NCI-H510A treated with DMSO at 0.1 percent for 48 hours (cell line): ENCODE results near the gene ROBO2.

Experiments
- DNase-seq: peaks from one replicate; lab custom pipeline; 2025; lab: John Stamatoyannopoulos, UW

The ROBO2 gene

DNA sequence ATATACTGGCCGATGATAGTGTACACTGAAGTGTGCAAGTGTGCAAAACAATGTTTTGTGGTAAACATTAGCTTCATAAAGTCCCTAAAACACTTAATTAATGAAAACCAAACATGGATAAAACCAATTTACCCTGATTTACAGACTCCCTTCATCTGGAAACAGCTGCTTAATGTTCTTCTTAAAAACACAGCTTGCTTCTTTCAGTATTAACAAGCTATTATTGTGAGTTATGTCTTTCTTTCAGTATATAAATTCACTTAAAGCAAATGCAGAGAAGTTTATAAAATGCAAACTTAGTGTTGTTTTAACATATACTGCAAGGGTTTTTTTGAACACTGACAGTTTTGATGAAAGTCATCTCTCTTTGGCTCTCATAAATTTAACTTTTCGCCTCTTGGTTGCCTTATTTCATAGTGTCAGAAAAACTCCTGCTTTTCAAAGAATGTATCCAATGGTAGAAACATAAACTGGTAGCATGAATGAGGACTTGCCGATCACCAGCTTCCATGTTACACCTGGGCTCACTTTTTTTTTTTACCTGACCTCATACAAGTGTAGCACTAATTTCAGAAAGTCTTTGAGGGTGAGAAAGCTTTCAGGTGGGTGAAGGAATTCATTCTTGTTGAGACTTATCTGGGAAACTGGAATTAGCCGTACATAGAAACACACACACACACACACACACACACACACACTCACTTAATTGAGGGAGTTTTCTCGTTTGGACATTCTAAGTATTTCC, 532.2 kb downstream of the ROBO2 start:
- DNase-seq = no peak

DNA sequence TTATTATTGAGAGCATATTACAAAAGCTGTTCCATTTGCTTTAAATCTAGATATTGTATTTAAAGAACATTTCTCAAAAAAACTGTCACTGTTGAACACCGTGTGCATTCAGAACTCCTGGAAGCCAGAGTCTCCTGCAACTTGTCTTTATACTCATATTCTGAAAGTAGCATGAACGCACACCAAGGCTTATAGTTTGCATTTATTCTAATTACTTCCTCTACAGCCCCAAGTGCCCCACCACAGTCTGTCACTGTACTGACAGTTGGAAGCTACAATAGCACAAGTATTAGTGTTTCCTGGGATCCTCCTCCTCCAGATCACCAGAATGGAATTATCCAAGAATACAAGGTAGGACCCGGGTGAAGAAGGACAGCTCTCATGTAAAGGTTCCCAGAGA, 537.4 kb downstream of the ROBO2 start:
- DNase-seq = no peak

DNA sequence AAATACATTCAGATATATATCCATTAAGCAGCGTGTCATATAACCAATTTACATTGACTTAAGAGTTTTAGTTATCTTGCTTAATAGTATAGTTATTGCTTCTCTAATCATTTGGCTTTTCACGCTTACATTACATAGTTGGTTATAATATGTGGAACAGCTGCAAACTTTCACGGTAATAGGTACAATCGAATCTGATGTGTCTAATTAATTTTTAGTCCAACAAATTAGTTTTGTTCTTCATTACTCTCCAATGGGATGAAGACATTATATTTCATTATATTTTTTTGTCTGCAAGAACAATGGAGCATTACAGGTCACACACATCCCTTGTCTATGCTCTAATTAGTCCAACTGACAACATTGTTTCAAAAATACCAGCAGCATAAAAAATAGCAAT, 546.3 kb downstream of the ROBO2 start:
- no peak for DNase-seq

DNA sequence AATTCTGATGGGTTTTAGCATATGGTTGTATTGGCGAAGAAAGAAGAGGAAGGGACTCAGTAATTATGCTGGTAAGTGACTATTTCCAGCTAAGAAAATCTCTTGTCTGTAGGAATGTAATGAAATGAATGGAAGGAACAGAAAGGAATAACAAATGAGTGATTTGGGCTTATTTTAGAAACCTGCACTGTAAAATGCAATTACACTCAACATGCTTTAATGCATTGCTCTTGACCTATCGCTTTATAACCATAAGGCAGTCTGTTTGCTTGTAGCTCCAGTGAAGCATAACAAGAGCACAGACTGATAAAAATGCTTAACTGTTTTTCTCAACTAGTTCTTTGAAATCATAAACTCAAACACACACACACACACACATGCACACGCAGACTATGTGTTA, 549.0 kb downstream of the ROBO2 start:
- no peak for DNase-seq

DNA sequence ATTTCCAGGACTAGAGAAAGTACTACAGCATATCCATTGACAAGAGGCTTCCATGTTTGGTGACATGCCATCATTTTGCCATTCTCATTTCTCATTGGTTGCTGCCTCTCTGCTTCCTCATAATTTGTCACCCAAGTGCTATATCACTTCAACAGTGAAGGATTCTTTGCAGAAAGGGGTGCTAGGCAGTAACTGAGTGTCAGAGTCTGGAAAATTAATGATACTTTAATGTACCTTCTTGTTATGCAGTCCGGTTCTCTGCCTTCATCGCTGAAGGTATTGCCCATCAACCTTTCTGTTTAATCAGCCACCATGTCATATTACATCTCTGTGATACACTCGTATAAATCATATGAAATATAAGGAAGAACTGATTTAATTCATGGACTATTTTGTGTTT, 550.3 kb downstream of the ROBO2 start:
- no peak for DNase-seq

DNA sequence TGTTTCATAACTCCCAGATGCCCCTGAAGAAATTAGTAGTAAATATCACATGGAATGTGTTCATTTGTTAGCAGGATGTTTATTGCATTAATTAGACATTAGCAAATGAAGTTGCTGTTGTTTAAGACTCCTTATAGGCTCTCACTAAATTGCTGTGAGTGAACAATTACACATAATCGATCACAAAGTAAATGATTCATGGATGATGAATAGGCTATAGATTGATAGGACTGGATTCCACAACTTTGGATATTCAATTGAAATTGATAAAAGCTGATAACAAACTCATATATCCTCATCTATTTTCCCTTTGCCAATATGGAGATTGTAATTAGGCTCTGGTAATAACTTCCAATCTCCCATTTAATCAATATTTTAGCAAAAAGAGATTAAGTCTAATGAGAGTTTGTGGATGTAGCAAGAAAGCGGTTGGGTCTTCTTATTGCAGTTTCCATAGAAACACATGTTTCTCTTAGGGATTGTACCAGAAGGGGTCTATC, 555.5 kb downstream of the ROBO2 start:
- no peak for DNase-seq

DNA sequence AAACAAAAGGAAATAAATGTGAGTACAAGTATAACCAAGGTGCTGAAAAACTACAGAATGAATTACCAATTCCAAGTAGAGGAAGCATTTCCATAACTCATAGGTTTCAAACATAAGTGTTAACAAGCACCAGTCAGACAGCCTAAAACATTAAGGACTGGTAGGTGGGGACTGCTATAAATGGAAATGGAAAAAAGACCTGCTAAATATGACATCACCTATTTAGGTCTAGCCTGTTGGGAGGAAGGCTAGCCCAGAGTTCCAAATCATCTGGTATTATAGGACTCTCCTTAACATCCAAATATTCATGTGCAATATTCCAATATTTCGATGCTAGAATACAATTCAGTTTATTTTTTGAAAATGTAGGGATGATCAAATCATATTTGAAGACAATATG, 560.0 kb downstream of the ROBO2 start:
- DNase-seq = no peak

DNA sequence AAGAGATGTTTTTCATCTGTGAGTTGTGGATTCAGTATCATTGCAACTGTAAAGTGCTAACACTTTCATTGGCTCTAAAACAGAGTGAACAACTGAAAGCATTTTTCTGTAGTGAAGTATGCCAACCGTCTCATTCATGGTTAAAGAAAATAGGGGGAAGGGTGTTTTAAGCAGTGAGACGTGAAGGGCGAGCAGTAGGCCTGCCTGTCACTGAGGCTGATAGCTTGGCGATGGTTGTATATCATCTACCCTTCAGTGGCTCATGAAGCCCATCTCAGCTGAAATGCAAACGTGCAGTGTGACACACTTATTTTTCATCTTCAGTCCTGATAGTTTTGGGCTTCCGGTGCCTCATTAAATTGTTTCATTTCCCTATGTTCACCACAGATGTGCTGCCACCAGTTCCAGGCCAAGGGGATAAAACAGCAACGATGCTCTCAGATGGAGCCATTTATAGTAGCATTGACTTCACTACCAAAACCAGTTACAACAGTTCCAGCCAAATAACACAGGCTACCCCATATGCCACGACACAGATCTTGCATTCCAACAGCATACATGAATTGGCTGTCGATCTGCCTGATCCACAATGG, 562.0 kb downstream of the ROBO2 start:
- no peak for DNase-seq

DNA sequence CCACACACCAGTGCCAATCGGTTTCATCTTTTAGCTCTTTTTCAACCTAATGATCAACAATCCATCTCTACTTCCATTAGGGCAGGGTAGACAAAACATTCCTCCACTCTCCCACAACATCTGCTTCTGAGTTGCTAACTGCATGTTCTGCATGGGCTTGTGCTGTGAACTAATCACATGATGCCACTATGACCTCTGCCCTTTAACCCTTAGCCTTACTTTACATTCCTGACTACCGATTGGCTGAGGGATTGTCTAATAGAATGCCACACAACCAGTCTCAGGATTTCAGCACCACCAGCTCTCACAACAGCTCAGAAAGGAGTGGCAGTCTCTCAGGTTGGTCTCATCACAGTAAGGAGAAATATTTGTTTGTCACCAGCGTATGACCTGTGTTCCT, 562.8 kb downstream of the ROBO2 start:
- DNase-seq = no peak

DNA sequence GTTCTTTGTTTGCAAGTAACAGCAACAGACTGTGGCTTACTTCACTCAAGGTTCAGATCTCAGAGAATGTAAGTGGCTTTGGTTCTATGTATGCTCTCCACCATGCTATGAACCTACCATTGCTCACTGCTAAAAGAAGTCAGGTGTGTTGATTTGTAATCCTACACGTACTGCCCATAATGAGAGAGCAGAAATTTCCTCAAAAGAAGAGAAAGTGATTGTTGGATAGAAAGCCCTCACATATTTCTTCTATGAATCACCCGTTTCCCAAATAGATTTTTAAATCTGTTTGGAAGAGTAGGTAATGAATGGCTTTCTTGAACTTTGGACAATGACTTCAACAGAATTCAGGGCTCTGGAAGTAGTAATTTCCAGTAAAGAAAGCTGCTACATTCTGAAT, 565.4 kb downstream of the ROBO2 start:
- no peak for DNase-seq

DNA sequence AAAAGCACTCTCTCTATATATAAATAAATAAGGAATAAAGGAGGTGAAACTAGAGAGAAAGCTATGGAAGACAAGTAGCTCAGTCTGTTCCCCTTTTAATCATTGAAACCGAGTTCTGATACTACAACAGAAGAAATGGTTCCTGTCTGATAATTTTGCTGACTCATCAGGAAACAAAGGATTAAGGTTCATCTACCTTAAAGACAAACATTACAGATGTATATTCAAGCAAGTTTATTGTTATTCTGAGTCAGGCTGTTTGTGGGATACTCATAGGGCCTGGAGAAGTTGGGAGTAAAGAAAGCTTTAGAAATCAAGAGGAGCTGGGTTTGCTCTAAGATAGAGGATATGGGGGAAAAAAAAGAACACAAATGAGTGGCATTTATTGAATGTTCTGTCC, 566.0 kb downstream of the ROBO2 start:
- no peak for DNase-seq

DNA sequence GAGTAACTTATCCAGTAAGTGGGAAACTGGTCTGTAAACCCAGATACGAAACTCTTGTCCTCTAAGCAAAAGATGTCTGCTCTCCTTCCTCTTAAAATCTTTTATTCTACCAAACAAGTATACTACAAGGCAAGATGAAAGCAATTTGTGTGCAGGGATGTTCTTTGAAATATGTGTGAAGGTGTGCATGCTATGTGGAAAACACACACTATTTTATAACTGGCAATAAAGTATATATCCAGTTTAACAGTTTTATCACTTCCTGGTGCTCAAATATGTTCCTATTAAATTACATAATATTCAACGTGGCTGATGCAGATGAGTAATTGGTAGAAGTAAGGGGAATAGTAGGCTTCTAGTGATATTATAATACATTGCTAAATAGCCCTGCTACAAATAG, 566.5 kb downstream of the ROBO2 start:
- DNase-seq = no peak

DNA sequence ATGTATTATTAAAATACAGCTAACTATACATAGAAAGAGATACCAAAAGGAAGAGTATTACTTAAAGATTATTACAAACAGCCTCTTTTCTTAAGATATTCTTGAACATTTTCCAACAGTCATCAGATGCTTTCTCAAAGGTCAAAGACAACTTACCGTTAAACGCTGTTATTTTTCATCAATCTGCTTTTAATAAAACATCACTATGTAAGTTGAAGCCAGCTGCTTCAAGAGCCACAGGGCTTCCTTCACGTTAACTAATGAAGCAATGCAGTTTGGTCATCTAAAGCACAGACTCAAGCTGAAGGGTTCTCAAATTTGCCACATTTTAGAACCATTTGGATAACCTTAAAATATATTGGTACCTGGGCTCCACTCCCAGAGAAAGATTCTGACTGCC, 578.8 kb downstream of the ROBO2 start:
- DNase-seq = no peak

DNA sequence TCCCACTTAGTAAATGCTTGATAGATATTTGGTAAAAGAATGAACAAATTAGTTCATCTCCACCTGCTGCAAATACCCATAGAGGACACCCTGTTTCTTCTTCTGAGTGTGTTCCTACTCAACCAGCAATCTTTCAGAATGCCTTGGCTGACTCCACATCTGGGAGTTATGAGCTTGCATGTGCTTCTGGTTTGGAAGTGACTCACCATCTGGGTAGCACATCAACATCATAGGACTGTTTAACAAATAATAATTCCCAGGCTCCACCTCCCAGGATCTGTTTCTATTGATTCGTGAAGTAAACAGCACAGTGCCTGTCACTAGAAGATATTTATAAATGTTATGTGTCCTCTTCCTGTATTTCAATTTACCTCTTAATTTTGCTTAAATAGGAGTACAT, 580.1 kb downstream of the ROBO2 start:
- no peak for DNase-seq

DNA sequence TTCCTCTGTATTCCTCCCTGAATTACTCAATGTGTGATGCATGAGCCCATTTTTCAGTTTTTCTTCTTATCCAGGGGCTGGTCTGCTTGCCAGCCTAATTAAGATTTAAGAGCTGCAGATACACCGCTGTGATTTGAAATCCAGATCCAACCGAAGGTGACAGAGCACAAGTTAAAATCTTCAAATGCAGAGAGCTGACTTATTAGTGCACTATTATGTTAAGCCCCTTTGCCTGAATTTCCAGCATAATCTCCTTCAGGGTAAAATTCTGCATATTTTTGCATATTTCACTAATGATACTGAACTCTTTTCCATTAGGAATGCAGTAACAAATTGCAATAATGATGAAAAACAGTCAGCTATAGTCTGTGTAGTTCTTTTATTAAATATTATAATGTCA, 583.6 kb downstream of the ROBO2 start:
- no peak for DNase-seq

DNA sequence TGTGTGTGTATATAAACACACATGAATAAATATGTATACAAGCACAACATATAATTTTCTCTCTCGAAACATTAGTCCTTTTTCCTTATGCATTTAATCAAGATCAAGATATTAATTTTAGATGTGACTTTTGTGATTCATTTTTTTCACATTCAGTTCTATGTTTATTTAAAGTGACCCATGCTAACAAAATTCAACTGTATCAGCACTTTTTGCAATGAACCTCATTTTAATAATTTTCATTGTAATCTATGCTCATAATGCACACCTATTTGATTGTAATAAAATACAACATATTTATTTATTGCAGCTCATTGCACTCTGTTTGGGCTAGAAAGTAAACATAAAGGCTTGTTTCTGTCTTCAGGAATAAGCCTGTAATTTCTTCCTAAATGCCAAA, 586.3 kb downstream of the ROBO2 start:
- no peak for DNase-seq

DNA sequence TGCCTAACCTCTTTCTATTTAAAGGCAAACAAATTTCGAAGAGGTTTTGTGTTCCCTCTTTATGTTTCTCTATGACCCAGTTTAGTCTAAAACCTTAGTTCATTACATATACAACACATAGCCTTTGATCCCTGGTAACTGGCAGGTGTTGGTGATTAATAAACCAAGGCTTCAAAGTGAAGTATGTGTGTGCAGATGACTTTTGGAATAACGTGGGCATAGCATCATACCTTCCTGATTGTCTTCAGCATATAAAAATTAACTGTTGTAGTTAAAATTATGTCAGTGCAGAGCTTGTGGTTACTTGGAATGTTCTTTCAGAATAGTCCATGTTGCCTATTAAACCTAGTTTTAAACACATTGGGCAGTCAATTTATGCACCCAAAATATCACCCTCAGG, 608.3 kb downstream of the ROBO2 start:
- DNase-seq = no peak

DNA sequence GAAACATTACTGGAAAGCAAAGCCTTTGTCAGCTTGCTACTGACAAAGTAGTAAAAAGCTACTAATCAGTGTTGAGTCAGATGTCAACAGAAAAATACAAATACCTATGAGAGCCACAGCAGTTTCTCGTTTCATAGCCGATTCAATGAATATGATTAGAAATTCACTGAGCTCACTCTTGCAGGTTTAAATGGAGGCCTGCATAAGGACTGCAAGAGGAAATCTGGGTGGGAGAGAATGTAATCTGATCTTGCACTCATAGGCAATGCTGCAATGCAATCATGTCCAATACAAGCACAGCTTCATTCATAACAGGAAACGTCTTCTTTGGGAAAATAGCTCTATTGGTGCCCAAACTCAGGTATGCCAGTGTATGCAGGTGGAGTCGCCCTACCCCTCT, 608.8 kb downstream of the ROBO2 start:
- peak; percentile 40 for DNase-seq

DNA sequence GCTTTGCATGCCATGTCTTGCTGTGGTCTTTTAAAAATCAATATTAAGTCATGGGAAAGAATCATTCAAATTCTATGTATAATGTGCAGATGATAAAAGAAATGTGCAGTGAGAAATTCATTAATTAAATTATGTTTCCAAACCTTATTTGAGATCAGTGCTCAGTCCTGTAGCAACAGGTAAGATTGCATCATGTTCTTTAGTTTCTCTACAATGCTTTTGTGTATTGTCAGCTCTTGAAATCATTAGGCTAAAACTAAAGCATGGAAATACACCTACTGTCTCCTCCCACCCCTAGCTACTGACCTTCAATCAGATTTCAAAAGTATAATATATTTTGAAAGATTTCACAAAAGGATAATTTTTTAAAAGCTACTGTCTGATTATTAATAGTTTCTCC, 612.7 kb downstream of the ROBO2 start:
- DNase-seq = no peak

DNA sequence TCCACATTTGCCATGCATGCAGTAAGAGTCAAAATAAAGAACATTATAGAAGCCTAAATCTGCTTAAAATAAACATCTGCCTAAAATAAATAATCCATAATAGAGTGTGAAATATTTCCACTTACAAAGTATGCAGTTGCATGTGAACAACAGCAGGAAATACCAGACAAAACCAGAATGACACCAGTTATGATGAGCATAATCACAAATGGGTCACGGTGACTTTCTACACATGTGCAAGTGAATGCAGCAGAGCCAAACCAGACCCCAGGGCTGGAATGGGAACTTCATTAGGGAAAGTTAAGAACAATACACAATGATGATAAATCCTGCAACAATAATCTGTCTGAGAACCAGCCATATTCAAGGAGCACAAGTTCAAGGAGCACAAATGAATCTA, 615.5 kb downstream of the ROBO2 start:
- DNase-seq = no peak

DNA sequence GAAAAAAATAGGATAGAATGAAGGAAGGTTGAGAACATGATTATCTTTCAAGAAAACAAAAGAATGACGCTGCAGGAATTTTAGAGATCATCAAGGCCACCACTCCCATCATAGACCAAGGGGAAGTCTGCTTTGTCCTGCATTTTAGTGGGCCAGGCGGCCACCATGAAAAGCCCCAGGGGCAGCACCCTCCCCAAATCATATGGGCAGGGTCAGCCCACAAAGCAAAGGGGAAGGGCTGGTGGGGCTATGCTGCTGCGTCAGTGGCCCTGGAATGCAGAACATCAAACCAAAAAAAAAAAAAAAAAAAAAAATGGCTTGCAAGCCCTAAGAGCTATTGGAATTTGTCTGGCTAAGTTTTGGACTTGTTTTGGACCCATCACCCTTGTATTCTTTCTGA, 620.8 kb downstream of the ROBO2 start:
- no peak for DNase-seq

DNA sequence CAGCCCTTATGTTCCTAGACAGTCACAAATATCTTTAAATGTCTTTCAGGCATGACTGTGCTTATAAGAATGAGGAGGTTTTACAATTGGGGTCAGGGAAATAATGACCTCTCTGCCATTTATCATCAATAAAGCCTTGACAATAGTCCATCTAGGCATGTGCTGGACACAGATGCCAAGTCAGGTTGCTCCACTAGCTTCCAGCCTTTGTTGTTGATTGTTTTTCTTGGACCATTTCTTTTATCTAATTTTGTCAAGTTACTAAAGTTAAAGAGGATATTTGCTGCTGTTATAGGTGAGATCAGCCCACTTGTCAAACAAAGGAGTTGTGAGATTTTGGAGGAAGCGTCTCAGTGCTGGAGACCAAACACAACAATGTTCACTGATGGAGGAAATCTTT, 628.0 kb downstream of the ROBO2 start:
- DNase-seq = no peak

DNA sequence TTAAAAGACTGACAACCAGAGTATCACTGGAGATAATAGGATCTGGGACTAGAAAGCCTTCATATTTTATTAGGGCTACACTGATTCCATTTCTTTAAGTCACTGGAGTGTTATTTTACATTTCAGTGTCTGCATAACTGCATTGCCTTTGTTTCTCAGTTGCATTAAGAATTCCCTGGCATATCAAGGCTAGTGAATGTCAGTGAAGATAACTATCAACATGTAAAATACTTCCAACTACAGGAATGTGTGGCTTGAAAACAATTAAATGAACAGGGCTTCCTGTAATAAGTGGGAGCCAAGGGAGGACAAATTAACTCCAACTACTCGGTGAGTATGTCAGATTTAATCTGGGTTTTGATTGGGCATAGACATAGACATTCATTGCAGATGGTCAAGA, 628.5 kb downstream of the ROBO2 start:
- DNase-seq = no peak

DNA sequence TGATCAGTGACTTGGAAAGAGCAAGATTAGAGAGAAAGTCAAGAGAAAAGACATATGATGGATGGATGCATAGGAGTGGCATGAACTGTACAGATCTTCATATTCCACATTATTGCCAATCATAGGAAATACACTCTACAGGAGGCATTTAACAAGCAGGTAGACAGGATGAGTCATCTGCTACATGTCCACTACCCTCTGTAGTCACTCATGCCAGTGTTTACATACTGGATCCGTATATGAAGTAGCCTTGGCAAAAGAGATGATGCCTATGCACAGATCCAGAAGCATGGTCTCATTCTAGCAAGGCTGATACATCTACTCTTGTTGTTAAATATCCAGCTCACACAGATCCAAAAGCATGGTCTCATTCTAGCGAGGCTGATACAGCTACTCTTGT, 632.1 kb downstream of the ROBO2 start:
- no peak for DNase-seq
